A673 (cell line): ENCODE data around the gene NOL8. TPM values are rescaled to one million over a fixed set of nuclear protein-coding genes. Genes with fewer than 3 reads are reported as not detected.
A peak's percentile ranks its signal among the peaks of the same experiment; 100 is the strongest.

Experiments
- BruUV-seq: library from RNA; stranded (reverse); fragments of 400-500 nt; replicated peaks from 2 replicates; lab custom pipeline; 2021; lab: Mats Ljungman, UMichigan
- CTCF ChIA-PET: fragments of 300-600 bp; sonication (Branson Sonifier 250); formaldehyde crosslinking; loops from one replicate; lab custom pipeline; 2022; ENCODE audit warnings: antibody characterized with exemption; lab: Charles Lee
- POLR2A ChIA-PET: fragments of 300-600 bp; sonication (Branson Sonifier 250); formaldehyde crosslinking; loops from one replicate; lab custom pipeline; 2022; ENCODE audit warnings: antibody characterized with exemption; ENCODE audit not compliant: low non-redundant PET; lab: Charles Lee
- DNase-seq: peaks from one replicate; pipeline ENCODE4 v3.0.0-alpha.2; 2015; ENCODE audit warnings: low spot score
- H3K27ac ChIP-seq: fragments of 200-600 bp; sonication (generic); 2 replicates; pipeline ENCODE4 v1.5.1; 2016; ENCODE audit warnings: mixed run types, low read depth, mild to moderate bottlenecking, mixed read lengths, antibody characterized with exemption, low read length; ENCODE audit not compliant: poor library complexity, severe bottlenecking
- H3K27me3 ChIP-seq: fragments of 200-600 bp; sonication (generic); replicated peaks from 2 replicates; pipeline ENCODE4 v1.6.1; 2017; ENCODE audit warnings: mixed run types, low read depth, mild to moderate bottlenecking, mixed read lengths, antibody characterized with exemption, low read length; ENCODE audit not compliant: insufficient read depth, poor library complexity
- H3K36me3 ChIP-seq: fragments of 200-600 bp; sonication (generic); 2 replicates; pipeline ENCODE4 v1.6.1; 2016; ENCODE audit warnings: mixed run types, mild to moderate bottlenecking, mixed read lengths, antibody characterized with exemption, low read length; ENCODE audit not compliant: insufficient read depth, poor library complexity, severe bottlenecking
- H3K4me1 ChIP-seq: fragments of 200-600 bp; sonication (generic); 2 replicates; pipeline ENCODE4 v1.6.1; 2017; ENCODE audit warnings: mixed run types, mild to moderate bottlenecking, mixed read lengths, antibody characterized with exemption, low read length; ENCODE audit not compliant: insufficient read depth, poor library complexity, severe bottlenecking
- H3K4me3 ChIP-seq: fragments of 200-600 bp; sonication (generic); 2 replicates; pipeline ENCODE4 v1.5.1; 2016; ENCODE audit warnings: low read depth, mixed run types, mild to moderate bottlenecking, mixed read lengths, low read length; ENCODE audit not compliant: poor library complexity, severe bottlenecking
- H3K9me3 ChIP-seq: fragments of 200-600 bp; sonication (generic); 2 replicates; pipeline ENCODE4 v1.6.1; 2016; ENCODE audit warnings: mixed run types, low read depth, mild to moderate bottlenecking, mixed read lengths, antibody characterized with exemption, low read length; ENCODE audit not compliant: poor library complexity, severe bottlenecking
- EZH2 ChIP-seq: fragments of 200-600 bp; sonication (generic); IDR thresholded peaks from 2 replicates; pipeline ENCODE4 v1.6.1; 2017; ENCODE audit warnings: borderline replicate concordance, low read depth, mild to moderate bottlenecking, mixed read lengths, antibody characterized with exemption, low read length; ENCODE audit not compliant: poor library complexity, severe bottlenecking
- intact Hi-C: fragments of 100-400 bp; cut with micrococcal nuclease; formaldehyde crosslinking; loops from one replicate; pipeline ENCODE4 v1.10.0; 2022; ENCODE audit not compliant: unreplicated experiment
- total RNA-seq: library from RNA; stranded (reverse); gene quantifications from 2 replicates; pipeline ENCODE4 v1.2.3, GENCODE V29; 2021
- TF ChIP-seq, protein P1 (sequence below): fragments of 300-800, 200-600 bp; sonication (generic); conservative IDR thresholded peaks from 2 replicates; pipeline ENCODE4 v1.5.1; 2017; ENCODE audit warnings: low read depth, mild to moderate bottlenecking, antibody characterized with exemption, low read length, moderate library complexity, mixed read lengths

The NOL8 gene
- total RNA-seq, 1 experiment from 2014 or later: 59.7 TPM

DNA sequence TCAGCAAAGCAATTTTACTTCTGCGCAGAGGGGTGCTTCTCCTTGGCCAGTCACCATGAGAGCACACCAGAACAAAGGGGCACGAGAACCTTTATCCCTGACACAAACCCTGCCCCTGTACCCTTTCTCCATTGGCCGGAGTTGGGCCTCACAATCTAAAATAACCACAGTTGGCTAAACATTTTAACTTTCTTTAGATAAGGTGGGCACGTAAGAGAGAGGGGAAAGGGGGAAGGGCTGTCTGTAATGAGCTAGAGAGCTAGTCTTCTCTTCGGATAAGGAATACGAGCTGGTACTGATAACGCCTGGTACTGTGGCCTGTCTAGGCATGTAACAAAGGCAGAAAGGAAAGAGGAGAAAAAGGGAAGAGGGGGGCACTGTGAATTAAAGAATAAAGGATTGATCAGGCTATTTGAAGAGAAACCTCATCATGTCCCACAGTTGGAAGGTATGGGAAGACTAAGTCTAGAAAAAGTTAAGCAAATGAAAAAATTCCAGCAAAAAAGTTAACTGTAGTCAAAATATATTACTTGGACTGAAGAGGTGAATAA is 29.8 kb downstream of the NOL8 start:
- intact Hi-C loops: no loop called here
- Histone ChIP-seq H3K4me1 (peaks cover 4% of the 10 kb centered on the region), H3K36me3 (peaks cover 53% of the 10 kb centered on the region), H3K4me3 (no peak overlapping the region), H3K27me3 (no peaks in the 10 kb centered on the region), H3K9me3 (no peaks in the 10 kb centered on the region), H3K27ac (no peak overlapping the region)
- no peak for DNase-seq
- CTCF ChIA-PET: no interaction called here
- POLR2A ChIA-PET: no interaction called here
- TF ChIP-seq EZH2: no peak
- TF ChIP-seq, protein P1, sequence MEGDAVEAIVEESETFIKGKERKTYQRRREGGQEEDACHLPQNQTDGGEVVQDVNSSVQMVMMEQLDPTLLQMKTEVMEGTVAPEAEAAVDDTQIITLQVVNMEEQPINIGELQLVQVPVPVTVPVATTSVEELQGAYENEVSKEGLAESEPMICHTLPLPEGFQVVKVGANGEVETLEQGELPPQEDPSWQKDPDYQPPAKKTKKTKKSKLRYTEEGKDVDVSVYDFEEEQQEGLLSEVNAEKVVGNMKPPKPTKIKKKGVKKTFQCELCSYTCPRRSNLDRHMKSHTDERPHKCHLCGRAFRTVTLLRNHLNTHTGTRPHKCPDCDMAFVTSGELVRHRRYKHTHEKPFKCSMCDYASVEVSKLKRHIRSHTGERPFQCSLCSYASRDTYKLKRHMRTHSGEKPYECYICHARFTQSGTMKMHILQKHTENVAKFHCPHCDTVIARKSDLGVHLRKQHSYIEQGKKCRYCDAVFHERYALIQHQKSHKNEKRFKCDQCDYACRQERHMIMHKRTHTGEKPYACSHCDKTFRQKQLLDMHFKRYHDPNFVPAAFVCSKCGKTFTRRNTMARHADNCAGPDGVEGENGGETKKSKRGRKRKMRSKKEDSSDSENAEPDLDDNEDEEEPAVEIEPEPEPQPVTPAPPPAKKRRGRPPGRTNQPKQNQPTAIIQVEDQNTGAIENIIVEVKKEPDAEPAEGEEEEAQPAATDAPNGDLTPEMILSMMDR: no peak
- BruUV-seq: no TSS peak

DNA sequence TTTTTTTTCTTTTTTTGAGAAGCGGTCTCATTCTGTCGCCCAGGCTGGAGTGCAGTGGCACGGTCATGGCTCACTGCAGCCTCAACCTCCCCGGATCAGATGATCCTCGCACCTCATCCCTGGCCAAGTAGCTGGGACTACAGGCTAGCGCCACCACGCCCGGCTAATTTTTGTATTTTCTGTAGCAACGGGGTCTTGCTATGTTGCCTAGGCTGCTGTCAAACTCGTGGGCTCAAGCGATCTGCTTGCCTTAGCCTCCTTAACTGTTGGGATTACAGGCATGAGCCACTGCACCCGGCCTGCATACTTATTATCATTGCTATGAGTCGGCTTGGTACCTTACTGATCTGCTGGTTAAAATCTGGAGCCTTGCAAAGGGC is 30.9 kb downstream of the NOL8 start:
- peak; percentile 37 for DNase-seq
- no peak for TF ChIP-seq EZH2
- TF ChIP-seq, protein P1: no peak
- Histone ChIP-seq H3K4me3 (peak overlapping the region; percentile 65), H3K27ac (peak overlapping the region; percentile 96), H3K36me3 (peaks cover 54% of the 10 kb centered on the region), H3K4me1 (peaks cover 4% of the 10 kb centered on the region), H3K9me3 (no peaks in the 10 kb centered on the region), H3K27me3 (no peaks in the 10 kb centered on the region)
- ChIA-PET POLR2A (no interaction called here), CTCF (no interaction called here)
- intact Hi-C loops: no loop called here
- no TSS peak for BruUV-seq

DNA sequence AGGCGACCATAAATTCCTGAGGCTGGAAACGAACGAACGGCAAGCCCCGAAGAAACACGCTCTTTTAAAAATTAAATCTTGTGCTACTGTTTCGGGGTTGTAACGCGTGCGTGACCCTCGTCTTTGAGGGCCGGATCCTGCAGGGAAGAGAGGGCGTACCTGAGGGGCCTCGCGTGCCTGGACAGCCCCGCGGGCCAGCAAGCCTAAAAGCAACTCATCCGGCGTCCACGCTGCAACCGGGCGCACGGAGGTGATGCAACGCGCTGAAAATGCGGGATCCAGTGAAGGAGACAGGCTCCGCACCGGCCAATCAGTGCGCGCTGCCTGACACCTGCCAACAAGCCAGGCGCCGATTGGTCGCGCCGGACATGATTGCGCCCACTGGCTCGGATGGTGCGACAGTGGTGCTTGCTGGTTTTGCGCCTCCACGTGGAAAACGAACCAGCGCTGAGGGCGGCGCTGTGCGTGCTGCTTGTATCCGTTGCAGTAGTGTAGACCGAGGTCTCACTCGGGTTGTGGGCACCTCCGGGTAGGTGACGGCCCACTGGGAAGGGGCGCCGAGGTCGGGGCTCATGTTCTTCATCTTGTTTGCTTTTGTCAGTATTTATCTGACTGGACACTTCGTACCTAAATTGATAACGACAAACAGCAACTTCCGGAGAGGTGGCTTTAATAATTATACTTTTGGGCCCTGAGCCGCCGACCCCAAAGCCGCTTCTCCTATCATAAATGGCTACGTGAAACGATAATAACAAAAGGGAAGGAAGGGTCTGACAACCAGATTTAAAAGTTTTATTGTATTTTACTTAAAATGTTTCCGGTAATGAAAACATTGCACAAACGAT is 31.5 kb downstream of the NOL8 start, which contains the start of gene IARS1:
TSS of gene IARS1 (minus strand) at position 246 of the 845 bp plus-strand sequence. CDS start 4,278 bp downstream, outside the sequence.
- CTCF ChIA-PET: no interaction called here
- peaks cover 4% of the 10 kb centered on the region for H3K4me1 ChIP-seq
- H3K4me3 ChIP-seq: peak within 1 kb of the TSS; percentile 65
- no peaks in the 10 kb centered on the region for H3K9me3 ChIP-seq
- H3K27me3 ChIP-seq: no peaks in the 10 kb centered on the region
- intact Hi-C loops: no loop called here
- DNase-seq: peak; percentile 99
- POLR2A ChIA-PET: no interaction called here
- TF ChIP-seq, protein P1: peak; percentile 59
- no peak for TF ChIP-seq EZH2
- BruUV-seq: TSS peak; percentile 97
- H3K36me3 ChIP-seq: peaks cover 55% of the 10 kb centered on the region
- H3K27ac ChIP-seq: peak within 1 kb of the TSS; percentile 96
